Activated B cell treated with CpG ODN at 0.5 μM for 24 hours (primary cell): ENCODE results near the gene TAAR6. TPM values are rescaled to one million over a fixed set of nuclear protein-coding genes. Genes with fewer than 3 reads are reported as not detected.
"Not testable (repeated sequence)": the region's sequence is repeated elsewhere in the genome, so short reads cannot be mapped to it uniquely, and the experiment has no call there.

Source experiments
- ATAC-seq: fragments of 200-7000 bp; cut with Tn5 transposase; one replicate; pipeline ENCODE4 v1.10.0; 2021; ENCODE audit warnings: low read depth, mild to moderate bottlenecking, moderate library complexity
- CTCF ChIA-PET: fragments of 350-600 bp; sonication (Branson Sonifier 250); formaldehyde crosslinking; loops from one replicate; lab custom pipeline; 2021; ENCODE audit warnings: antibody characterized with exemption; lab: Charles Lee
- POLR2A ChIA-PET: fragments of 350-600 bp; sonication (Branson Sonifier 250); formaldehyde crosslinking; loops from one replicate; lab custom pipeline; 2021; ENCODE audit warnings: antibody characterized with exemption; lab: Charles Lee
- DNase-seq: peaks from one replicate; pipeline ENCODE4 v3.0.0; 2022
- H3K27ac Mint-ChIP-seq: one replicate; pipeline ENCODE4 v1.8.0; 2020; ENCODE audit warnings: mixed read lengths
- H3K27me3 Mint-ChIP-seq: one replicate; pipeline ENCODE4 v1.8.0; 2021; ENCODE audit warnings: mixed read lengths
- H3K36me3 Mint-ChIP-seq: one replicate; pipeline ENCODE4 v1.8.0; 2021; ENCODE audit warnings: low read depth, mixed read lengths
- H3K4me1 Mint-ChIP-seq: one replicate; pipeline ENCODE4 v1.8.0; 2021; ENCODE audit warnings: mixed read lengths
- H3K4me3 Mint-ChIP-seq: one replicate; pipeline ENCODE4 v1.8.0; 2020; ENCODE audit warnings: mild to moderate bottlenecking, mixed read lengths
- H3K9me3 Mint-ChIP-seq: one replicate; pipeline ENCODE4 v1.8.0; 2020; ENCODE audit warnings: mixed read lengths
- intact Hi-C: fragments of 100-400 bp; cut with micrococcal nuclease; formaldehyde crosslinking; loops from one replicate; pipeline ENCODE4 v1.15.1; 2024
- total RNA-seq: library from RNA; stranded (reverse); gene quantifications from 2 replicates; pipeline ENCODE4 v1.2.3, GENCODE V29; 2022
- TF ChIP-seq, protein P1 (sequence below): fragments of 200-600 bp; IDR thresholded peaks from one replicate; pipeline ENCODE4 v1.8.0; 2022; ENCODE audit warnings: antibody characterized with exemption, mild to moderate bottlenecking

The TAAR6 gene
- total RNA-seq, 1 donor from 2014 or later, result not detected

DNA sequence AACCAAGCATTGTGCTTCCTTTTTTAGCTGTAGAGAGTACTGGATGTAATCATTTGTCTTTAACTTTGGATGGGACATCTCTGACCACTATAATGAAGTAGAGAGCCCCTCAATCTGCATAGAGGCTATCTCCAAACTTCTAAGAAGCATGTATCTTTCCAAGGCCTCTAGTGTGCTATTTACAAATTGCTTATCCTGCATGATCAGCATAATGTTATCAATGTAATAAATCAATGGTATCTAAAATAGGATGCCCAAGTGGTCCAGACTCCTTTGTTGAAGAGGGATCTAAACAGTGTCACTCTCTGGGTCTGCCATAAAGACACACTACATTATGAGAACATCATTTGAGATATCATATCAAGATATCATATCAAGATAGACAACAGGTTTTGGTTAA lies 25.3 kb upstream of the TAAR6 start:
- Mint-ChIP-seq H3K4me3 (no peak overlapping the region), H3K27me3 (peaks cover 13% of the 10 kb centered on the region), H3K27ac (no peak overlapping the region), H3K4me1 (peaks cover 4% of the 10 kb centered on the region), H3K36me3 (no peaks in the 10 kb centered on the region), H3K9me3 (no peaks in the 10 kb centered on the region)
- no peak for DNase-seq
- ChIA-PET POLR2A (no interaction called here), CTCF (no interaction called here)
- intact Hi-C loops, result no loop called here
- ATAC-seq, result no peak
- TF ChIP-seq, protein P1, sequence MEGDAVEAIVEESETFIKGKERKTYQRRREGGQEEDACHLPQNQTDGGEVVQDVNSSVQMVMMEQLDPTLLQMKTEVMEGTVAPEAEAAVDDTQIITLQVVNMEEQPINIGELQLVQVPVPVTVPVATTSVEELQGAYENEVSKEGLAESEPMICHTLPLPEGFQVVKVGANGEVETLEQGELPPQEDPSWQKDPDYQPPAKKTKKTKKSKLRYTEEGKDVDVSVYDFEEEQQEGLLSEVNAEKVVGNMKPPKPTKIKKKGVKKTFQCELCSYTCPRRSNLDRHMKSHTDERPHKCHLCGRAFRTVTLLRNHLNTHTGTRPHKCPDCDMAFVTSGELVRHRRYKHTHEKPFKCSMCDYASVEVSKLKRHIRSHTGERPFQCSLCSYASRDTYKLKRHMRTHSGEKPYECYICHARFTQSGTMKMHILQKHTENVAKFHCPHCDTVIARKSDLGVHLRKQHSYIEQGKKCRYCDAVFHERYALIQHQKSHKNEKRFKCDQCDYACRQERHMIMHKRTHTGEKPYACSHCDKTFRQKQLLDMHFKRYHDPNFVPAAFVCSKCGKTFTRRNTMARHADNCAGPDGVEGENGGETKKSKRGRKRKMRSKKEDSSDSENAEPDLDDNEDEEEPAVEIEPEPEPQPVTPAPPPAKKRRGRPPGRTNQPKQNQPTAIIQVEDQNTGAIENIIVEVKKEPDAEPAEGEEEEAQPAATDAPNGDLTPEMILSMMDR, result no peak

DNA sequence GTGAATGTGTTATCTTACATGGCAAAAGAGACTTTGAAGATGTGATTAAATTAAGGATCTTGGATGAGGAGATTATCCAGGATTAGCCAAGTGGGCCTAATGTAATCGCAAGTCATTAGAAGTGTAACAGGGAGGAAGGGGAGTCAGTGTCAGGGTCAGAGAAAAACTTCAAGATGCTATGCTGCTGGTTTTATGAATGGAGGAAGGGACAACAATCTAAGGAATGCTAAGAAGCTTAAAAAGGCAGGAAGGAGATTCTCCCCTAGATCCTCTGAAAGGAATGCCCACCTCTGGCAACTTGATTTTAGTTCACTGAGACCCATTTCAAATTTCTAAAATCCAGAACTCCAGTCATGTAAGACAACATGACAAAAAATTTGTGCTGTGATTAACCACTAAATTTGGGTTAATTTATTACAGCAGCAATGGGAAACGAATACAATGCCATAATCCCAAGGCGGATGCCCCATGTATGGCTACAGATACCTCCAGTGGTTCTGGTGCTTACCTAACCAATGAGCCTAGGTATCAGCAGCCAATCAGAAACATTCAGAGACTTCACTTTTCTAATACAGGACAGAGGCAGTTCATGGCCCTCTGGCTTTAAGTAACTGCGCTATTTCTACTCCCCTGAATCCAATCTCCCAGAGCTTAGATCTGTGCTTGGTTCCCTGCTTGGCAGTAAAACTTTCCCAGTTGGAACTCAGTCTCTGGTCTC lies 21.2 kb upstream of the TAAR6 start:
- POLR2A ChIA-PET, result no interaction called here
- H3K27me3 Mint-ChIP-seq, result peaks cover 4% of the 10 kb centered on the region
- TF ChIP-seq, protein P1, result no peak
- ATAC-seq (no peak), DNase-seq (no peak)
- intact Hi-C loops, result no loop called here
- no peaks in the 10 kb centered on the region for H3K9me3 Mint-ChIP-seq
- CTCF ChIA-PET, result no interaction called here
- no peak overlapping the region for H3K4me3 Mint-ChIP-seq
- H3K36me3 Mint-ChIP-seq, result no peaks in the 10 kb centered on the region
- peaks cover 4% of the 10 kb centered on the region for H3K4me1 Mint-ChIP-seq
- no peak overlapping the region for H3K27ac Mint-ChIP-seq

DNA sequence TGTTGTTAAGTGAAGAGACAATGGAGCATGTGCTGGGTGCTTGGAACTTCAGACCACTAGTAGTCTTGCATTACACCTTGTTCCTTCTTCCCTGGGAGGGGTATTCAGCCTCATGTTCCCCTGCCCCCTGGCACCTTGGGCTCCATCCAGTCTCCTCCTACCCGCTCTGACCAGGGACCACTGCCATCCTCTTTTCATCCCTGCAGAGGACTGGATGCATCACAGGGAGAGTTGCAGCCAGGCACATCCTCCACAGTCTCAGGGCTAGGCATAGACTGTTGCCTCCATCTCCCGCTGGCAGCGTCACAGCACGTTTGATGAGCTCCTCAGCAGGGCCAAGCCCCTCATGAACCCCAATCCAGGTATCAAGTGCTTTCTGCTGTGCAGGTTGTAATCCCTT lies 18.9 kb upstream of the TAAR6 start:
- H3K4me3 Mint-ChIP-seq, result no peak overlapping the region
- DNase-seq (no peak), ATAC-seq (no peak)
- intact Hi-C loops, result no loop called here
- no peak overlapping the region for H3K27ac Mint-ChIP-seq
- CTCF ChIA-PET, result no interaction called here
- H3K27me3 Mint-ChIP-seq, result peaks cover 7% of the 10 kb centered on the region
- POLR2A ChIA-PET, result no interaction called here
- H3K36me3 Mint-ChIP-seq, result no peaks in the 10 kb centered on the region
- H3K4me1 Mint-ChIP-seq, result peaks cover 4% of the 10 kb centered on the region
- TF ChIP-seq, protein P1, result no peak
- H3K9me3 Mint-ChIP-seq, result no peaks in the 10 kb centered on the region

DNA sequence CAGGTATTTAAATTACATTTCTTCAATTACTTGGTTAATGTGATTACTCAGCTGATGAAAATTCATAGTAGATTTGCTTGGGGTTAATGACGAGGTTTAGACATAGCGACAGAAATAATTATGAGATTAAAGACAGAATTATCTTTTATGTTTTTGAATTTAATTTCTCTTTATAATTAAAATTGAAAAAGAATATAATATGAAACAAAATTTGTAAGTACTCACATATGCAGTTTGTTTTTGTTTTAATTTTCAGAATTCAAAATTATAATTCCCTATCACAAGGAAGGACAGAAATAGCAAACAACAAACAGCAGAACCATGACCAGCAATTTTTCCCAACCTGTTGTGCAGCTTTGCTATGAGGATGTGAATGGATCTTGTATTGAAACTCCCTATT lies 17.8 kb upstream of the TAAR6 start, which contains the start of gene TAAR8:
TSS of gene TAAR8 (plus strand) at position 301 of the 400 bp plus-strand sequence. CDS start at position 322, 21 bp downstream.
- Mint-ChIP-seq H3K27ac (no peak within 1 kb of the TSS), H3K4me3 (no peak within 1 kb of the TSS), H3K36me3 (no peaks in the 10 kb centered on the region), H3K9me3 (no peaks in the 10 kb centered on the region), H3K27me3 (peaks cover 12% of the 10 kb centered on the region), H3K4me1 (peaks cover 4% of the 10 kb centered on the region)
- TF ChIP-seq, protein P1, result no peak
- DNase-seq (no peak), ATAC-seq (no peak)
- intact Hi-C loops, result no loop called here
- ChIA-PET POLR2A (no interaction called here), CTCF (no interaction called here)

DNA sequence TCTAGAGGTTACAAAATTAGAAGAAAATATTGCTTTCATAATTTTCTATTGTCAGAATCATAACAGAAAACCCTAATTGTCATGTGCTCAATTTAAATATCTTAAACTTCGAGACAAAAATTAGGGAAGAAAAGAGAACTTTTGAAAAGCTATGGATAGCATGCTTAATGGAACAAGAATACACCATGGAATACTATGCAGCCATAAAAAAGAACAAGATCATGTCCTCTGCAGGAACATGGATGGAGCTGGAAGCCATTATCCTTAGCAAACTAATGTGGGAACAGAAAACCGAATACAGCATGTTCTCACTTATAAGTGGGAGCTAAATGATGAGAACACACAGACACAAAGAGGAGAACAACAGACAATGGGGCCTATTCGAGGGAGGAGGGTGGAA lies 10.0 kb upstream of the TAAR6 start:
- intact Hi-C loops, H3K36me3 Mint-ChIP-seq, H3K9me3 Mint-ChIP-seq, ATAC-seq, H3K4me3 Mint-ChIP-seq, H3K4me1 Mint-ChIP-seq, H3K27ac Mint-ChIP-seq, POLR2A ChIA-PET, DNase-seq, CTCF ChIA-PET: not testable (repeated sequence)
- H3K27me3 Mint-ChIP-seq, result peaks cover 20% of the 10 kb centered on the region
